ENCODE measurements around the gene KPNA1. TPM values are rescaled to one million over a fixed set of nuclear protein-coding genes. Genes with fewer than 3 reads are reported as not detected.
A peak's percentile ranks its signal among the peaks of the same experiment; 100 is the strongest.

KPNA1 gene
- total RNA-seq, 1 experiment from 2014 or later, result 47.1 TPM

- H3K36me3 ChIP-seq, result peaks cover 4% of the 10 kb centered on the region; the same call in 1 of the 2 replicates
- no peak overlapping the region for H3K4me3 ChIP-seq
- no peaks in the 10 kb centered on the region for H3K27me3 ChIP-seq (replicated peaks)
- H3K9me3 ChIP-seq (replicated peaks), result no peaks in the 10 kb centered on the region
- no peak for DNase-seq (ENCODE audit: low read depth in 1 of 2, low spot score in 2 of 2)
- H3K4me1 ChIP-seq (replicated peaks), result peaks cover 5% of the 10 kb centered on the region
- H3K27ac ChIP-seq, result no peak overlapping the region
Measured at GRCh38 chr3:122538956-122539490, 24.3 kb upstream of the KPNA1 start.

DNA sequence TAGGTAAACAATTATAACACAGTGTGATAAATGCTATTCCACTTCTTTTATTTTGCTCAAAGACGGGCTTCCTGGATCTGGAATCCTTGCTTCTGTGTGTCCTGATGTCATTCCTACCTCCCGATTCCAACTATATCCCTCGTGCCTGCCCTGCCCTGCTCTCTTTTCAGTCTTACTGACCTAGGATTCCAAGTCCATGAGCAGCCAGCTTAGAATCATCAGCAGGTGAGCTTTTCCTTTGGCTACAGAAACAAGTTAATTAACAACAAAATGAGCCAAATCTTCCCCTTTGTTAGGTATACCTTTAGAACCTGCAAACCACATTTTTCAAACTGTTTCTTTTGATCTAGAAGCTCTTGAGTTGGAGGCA, 21.9 kb upstream of the KPNA1 start:
- H3K27ac ChIP-seq, result no peak overlapping the region
- H3K27me3 ChIP-seq (replicated peaks), result no peaks in the 10 kb centered on the region
- H3K9me3 ChIP-seq (replicated peaks), result no peaks in the 10 kb centered on the region
- peaks cover 20% of the 10 kb centered on the region for H3K4me1 ChIP-seq (replicated peaks)
- H3K36me3 ChIP-seq, result peaks cover 8% of the 10 kb centered on the region
- no peak overlapping the region for H3K4me3 ChIP-seq
- DNase-seq (ENCODE audit: low read depth in 1 of 2, low spot score in 2 of 2), result no peak

GRCh38 chr3:122535964-122536631, 21.4 kb upstream of the KPNA1 start:
- Histone ChIP-seq H3K36me3 (peaks cover 8% of the 10 kb centered on the region), H3K4me1 (replicated peaks) (peaks cover 20% of the 10 kb centered on the region), H3K27me3 (replicated peaks) (no peaks in the 10 kb centered on the region), H3K4me3 (no peak overlapping the region), H3K9me3 (replicated peaks) (no peaks in the 10 kb centered on the region), H3K27ac (no peak overlapping the region)
- no peak for DNase-seq (ENCODE audit: low read depth in 1 of 2, low spot score in 2 of 2)

DNA sequence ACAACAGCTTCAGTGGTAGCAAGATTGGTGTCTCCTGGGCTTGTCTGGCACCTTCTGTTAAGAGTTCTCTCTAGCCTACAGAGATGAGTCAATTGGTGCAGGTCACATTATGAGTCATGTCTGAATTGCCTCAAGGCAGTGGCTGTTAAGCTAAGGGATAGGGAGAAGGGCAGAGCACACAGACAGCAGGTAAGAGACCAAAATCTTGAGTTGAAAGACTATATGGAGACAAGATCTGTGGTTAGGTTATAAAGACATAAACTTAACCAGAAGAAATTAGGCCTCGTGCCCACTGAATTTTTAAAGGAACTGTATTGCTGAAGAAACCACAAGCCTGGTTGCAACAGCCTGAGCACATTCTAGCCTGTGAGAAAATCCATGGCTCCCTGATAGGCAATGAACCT, 19.2 kb upstream of the KPNA1 start:
- Histone ChIP-seq H3K4me1 (replicated peaks) (peaks cover 20% of the 10 kb centered on the region), H3K9me3 (replicated peaks) (no peaks in the 10 kb centered on the region), H3K27me3 (replicated peaks) (no peaks in the 10 kb centered on the region), H3K27ac (no peak overlapping the region), H3K4me3 (no peak overlapping the region), H3K36me3 (peaks cover 6% of the 10 kb centered on the region; the same call in 1 of the 2 replicates)
- peak; percentile 59 to 72 for DNase-seq (ENCODE audit: low read depth in 1 of 2, low spot score in 2 of 2)

- Histone ChIP-seq H3K36me3 (peaks cover 6% of the 10 kb centered on the region; the same call in 1 of the 2 replicates), H3K4me3 (no peak overlapping the region), H3K4me1 (replicated peaks) (peaks cover 20% of the 10 kb centered on the region), H3K27ac (no peak overlapping the region), H3K9me3 (replicated peaks) (no peaks in the 10 kb centered on the region), H3K27me3 (replicated peaks) (no peaks in the 10 kb centered on the region)
- no peak for DNase-seq (ENCODE audit: low read depth in 1 of 2, low spot score in 2 of 2)
Measured at GRCh38 chr3:122533480-122533879, 18.7 kb upstream of the KPNA1 start.

GRCh38 chr3:122530164-122530563, 15.4 kb upstream of the KPNA1 start:
- no peak for DNase-seq (ENCODE audit: low read depth in 1 of 2, low spot score in 2 of 2)
- Histone ChIP-seq H3K36me3 (peaks cover 6% of the 10 kb centered on the region; the same call in 1 of the 2 replicates), H3K27me3 (replicated peaks) (no peaks in the 10 kb centered on the region), H3K9me3 (replicated peaks) (no peaks in the 10 kb centered on the region), H3K4me1 (replicated peaks) (peaks cover 20% of the 10 kb centered on the region), H3K27ac (no peak overlapping the region), H3K4me3 (no peak overlapping the region)

- Histone ChIP-seq H3K4me1 (replicated peaks) (no peaks in the 10 kb centered on the region), H3K27me3 (replicated peaks) (no peaks in the 10 kb centered on the region), H3K36me3 (no peaks in the 10 kb centered on the region), H3K27ac (no peak overlapping the region), H3K4me3 (no peak overlapping the region), H3K9me3 (replicated peaks) (no peaks in the 10 kb centered on the region)
- no peak for DNase-seq (ENCODE audit: low read depth in 1 of 2, low spot score in 2 of 2)
Measured at GRCh38 chr3:122523317-122523716, 8.6 kb upstream of the KPNA1 start.

- no peak overlapping the region for H3K4me3 ChIP-seq
- no peak overlapping the region for H3K27ac ChIP-seq
- H3K27me3 ChIP-seq (replicated peaks), result no peaks in the 10 kb centered on the region
- no peaks in the 10 kb centered on the region for H3K9me3 ChIP-seq (replicated peaks)
- no peaks in the 10 kb centered on the region for H3K36me3 ChIP-seq
- no peak for DNase-seq (ENCODE audit: low read depth in 1 of 2, low spot score in 2 of 2)
- no peaks in the 10 kb centered on the region for H3K4me1 ChIP-seq (replicated peaks)
Measured at GRCh38 chr3:122520861-122521260, 6.1 kb upstream of the KPNA1 start.

GRCh38 chr3:122519693-122520092, 5.0 kb upstream of the KPNA1 start:
- no peak overlapping the region for H3K27ac ChIP-seq
- no peak for DNase-seq (ENCODE audit: low read depth in 1 of 2, low spot score in 2 of 2)
- H3K4me1 ChIP-seq (replicated peaks), result 0 out of 2 replicates have a peak, but pooled peaks cover 3% of the 10 kb centered on the region
- no peak overlapping the region for H3K4me3 ChIP-seq
- no peaks in the 10 kb centered on the region for H3K27me3 ChIP-seq (replicated peaks)
- H3K9me3 ChIP-seq (replicated peaks), result no peaks in the 10 kb centered on the region
- H3K36me3 ChIP-seq, result peaks cover under 1% of the 10 kb centered on the region

DNA sequence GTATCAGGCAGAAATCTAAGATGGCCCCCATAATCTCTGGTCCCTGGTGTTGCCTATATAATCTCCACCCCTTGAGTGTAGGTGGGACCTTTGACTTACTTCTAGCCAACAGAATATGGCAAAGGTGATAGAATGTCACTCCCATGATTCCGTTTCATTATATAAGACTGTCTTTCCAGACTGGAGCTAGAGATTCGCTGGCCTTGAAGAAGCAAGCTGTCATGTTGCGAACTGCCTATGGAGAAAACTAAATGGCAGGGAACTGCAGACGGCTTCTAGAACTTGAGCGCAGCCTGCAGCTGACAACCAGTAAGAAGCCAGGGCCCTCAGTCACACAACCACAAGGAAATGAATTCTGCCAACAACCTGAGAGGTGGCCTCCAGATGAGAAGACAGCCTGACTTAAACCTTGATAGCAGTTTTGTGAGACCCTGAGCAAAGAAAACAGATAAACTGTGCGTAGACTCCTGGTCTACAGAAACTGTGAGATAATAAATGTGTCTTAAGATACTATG, 2.2 kb upstream of the KPNA1 start:
- Histone ChIP-seq H3K9me3 (replicated peaks) (no peaks in the 10 kb centered on the region), H3K27me3 (replicated peaks) (no peaks in the 10 kb centered on the region), H3K27ac (no peak overlapping the region), H3K4me1 (replicated peaks) (peaks cover 3% of the 10 kb centered on the region; the same call in 1 of the 2 replicates), H3K4me3 (no peak overlapping the region), H3K36me3 (peaks cover 7% of the 10 kb centered on the region)
- no peak for DNase-seq (ENCODE audit: low read depth in 1 of 2, low spot score in 2 of 2)

DNA sequence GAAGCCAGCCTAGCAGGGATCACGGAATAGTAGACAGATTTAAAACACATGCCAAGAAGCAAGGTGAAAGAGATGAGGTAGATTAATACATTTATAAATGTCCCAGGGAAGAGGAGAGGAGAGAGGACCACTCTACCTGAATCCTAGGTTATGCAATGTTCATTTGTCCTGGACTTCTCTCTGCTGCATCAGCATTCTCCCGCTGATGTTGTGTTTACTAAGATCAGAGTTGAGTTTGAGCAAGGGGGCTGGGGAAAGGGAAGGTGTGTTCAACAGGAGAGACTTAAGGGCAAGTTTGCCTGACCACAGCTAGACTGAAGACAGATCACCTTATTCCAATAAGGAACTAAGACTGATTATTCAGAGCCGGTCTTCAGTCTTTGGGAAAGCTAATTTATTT, 1.1 kb upstream of the KPNA1 start:
- peaks cover 3% of the 10 kb centered on the region; the same call in 1 of the 2 replicates for H3K4me1 ChIP-seq (replicated peaks)
- peaks cover 11% of the 10 kb centered on the region for H3K36me3 ChIP-seq
- H3K9me3 ChIP-seq (replicated peaks), result no peaks in the 10 kb centered on the region
- no peak overlapping the region for H3K27ac ChIP-seq
- no peak overlapping the region for H3K4me3 ChIP-seq
- no peaks in the 10 kb centered on the region for H3K27me3 ChIP-seq (replicated peaks)
- no peak for DNase-seq (ENCODE audit: low read depth in 1 of 2, low spot score in 2 of 2)

GRCh38 chr3:122515020-122515468, 305 bp upstream of the KPNA1 start:
- H3K36me3 ChIP-seq, result peaks cover 11% of the 10 kb centered on the region
- H3K27ac ChIP-seq, result peak overlapping the region; percentile 90
- DNase-seq (ENCODE audit: low read depth in 1 of 2, low spot score in 2 of 2), result no peak
- H3K9me3 ChIP-seq (replicated peaks), result no peaks in the 10 kb centered on the region
- H3K4me3 ChIP-seq, result peak overlapping the region; percentile 87
- H3K4me1 ChIP-seq (replicated peaks), result peaks cover 3% of the 10 kb centered on the region; the same call in 1 of the 2 replicates
- H3K27me3 ChIP-seq (replicated peaks), result no peaks in the 10 kb centered on the region

DNA sequence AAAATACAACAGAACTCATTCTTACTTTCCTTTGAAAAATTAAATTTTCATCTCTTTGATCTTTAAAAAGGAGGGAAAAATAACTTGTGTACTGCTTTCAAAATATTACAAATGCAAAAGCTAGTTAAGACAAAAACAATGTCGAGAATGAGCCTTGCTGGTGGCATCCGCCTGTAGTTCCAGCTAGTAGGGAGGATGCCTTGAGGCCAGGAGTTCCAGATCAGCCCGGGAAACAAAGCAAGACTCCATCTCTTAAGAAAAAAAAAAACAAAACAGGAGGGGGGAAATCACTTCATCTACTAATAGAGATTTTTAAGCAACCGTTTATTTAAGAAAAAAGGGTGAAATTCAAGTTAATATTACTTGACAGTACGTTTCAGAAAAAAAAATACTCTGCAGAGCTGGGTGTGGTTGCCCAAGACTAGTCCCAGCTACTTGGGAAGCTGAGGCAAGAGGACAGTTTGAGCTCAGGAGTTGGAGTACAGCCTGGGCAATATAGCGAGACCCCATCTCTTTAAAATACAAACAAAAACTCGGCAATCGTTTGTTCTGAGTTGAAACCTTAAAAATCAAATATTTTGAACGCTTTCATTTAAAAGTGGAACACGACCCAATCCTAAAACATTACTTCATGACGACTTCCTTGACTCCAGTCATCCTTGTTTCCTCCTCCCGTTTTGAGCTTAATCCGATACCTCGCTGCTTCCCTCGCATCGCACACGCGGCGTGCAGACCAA, 1.2 kb downstream of the KPNA1 start:
- H3K36me3 ChIP-seq, result peaks cover 16% of the 10 kb centered on the region
- no peaks in the 10 kb centered on the region for H3K27me3 ChIP-seq (replicated peaks)
- no peaks in the 10 kb centered on the region for H3K9me3 ChIP-seq (replicated peaks)
- peak overlapping the region; percentile 87 for H3K4me3 ChIP-seq
- peak overlapping the region; percentile 90 for H3K27ac ChIP-seq
- peak in 1 of 2 experiments; percentile 48 for DNase-seq (ENCODE audit: low read depth in 1 of 2, low spot score in 2 of 2)
- H3K4me1 ChIP-seq (replicated peaks), result peaks cover 3% of the 10 kb centered on the region; the same call in 1 of the 2 replicates

GRCh38 chr3:122512284-122512683, 2.5 kb downstream of the KPNA1 start:
- H3K9me3 ChIP-seq (replicated peaks), result no peaks in the 10 kb centered on the region
- no peak overlapping the region for H3K4me3 ChIP-seq

More at GRCh38 chr3:122512284-122512683, 2.5 kb downstream of the KPNA1 start:
- DNase-seq (ENCODE audit: low read depth in 1 of 2, low spot score in 2 of 2), result no peak
- Histone ChIP-seq H3K4me1 (replicated peaks) (peaks cover 3% of the 10 kb centered on the region; the same call in 1 of the 2 replicates), H3K36me3 (peaks cover 16% of the 10 kb centered on the region), H3K27me3 (replicated peaks) (no peaks in the 10 kb centered on the region), H3K27ac (no peak overlapping the region)
